Chondrocyte (in vitro differentiated cells): ENCODE results near the gene HOXD13. TPM values are rescaled to one million over a fixed set of nuclear protein-coding genes. Genes with fewer than 3 reads are reported as not detected.

Source experiments
- DNase-seq: peaks from one replicate; pipeline ENCODE4 v3.0.0; 2021; ENCODE audit warnings: mixed read lengths, low spot score
- H3K27ac Mint-ChIP-seq: one replicate; pipeline ENCODE4 v1.8.0; 2021; ENCODE audit warnings: mild to moderate bottlenecking, moderate library complexity, mixed read lengths; ENCODE audit not compliant: unreplicated experiment
- H3K27me3 Mint-ChIP-seq: 2 replicates; pipeline ENCODE4 v1.8.0; 2021; ENCODE audit warnings: low read depth, mixed read lengths
- H3K36me3 Mint-ChIP-seq: 2 replicates; pipeline ENCODE4 v1.8.0; 2021; ENCODE audit warnings: low read depth, mixed read lengths
- H3K4me1 Mint-ChIP-seq: 2 replicates; pipeline ENCODE4 v1.8.0; 2021; ENCODE audit warnings: low read depth, mild to moderate bottlenecking, mixed read lengths
- H3K4me3 Mint-ChIP-seq: one replicate; pipeline ENCODE4 v1.8.0; 2021; ENCODE audit warnings: mild to moderate bottlenecking, moderate library complexity, mixed read lengths; ENCODE audit not compliant: unreplicated experiment
- H3K9me3 Mint-ChIP-seq: 2 replicates; pipeline ENCODE4 v1.8.0; 2021; ENCODE audit warnings: low read depth, mixed read lengths
- CTCF ChIP-seq: fragments of 200-600 bp; sonication (generic); IDR thresholded peaks from 2 replicates; pipeline ENCODE4 v1.5.0; 2021; ENCODE audit warnings: antibody characterized with exemption, mild to moderate bottlenecking, moderate library complexity
- total RNA-seq: library from RNA; stranded (reverse); gene quantifications from 3 replicates; pipeline ENCODE4 v1.2.1, GENCODE V29; 2021

Gene HOXD13
- total RNA-seq, 1 donor from 2014 or later: not detected

- peaks cover 5% of the 10 kb centered on the region for H3K4me1 Mint-ChIP-seq
- peaks cover 92% of the 10 kb centered on the region for H3K27me3 Mint-ChIP-seq
- H3K27ac Mint-ChIP-seq: no peak overlapping the region
- H3K9me3 Mint-ChIP-seq: peaks cover 8% of the 10 kb centered on the region
- TF ChIP-seq CTCF: no peak
- peaks cover 2% of the 10 kb centered on the region for H3K36me3 Mint-ChIP-seq
- no peak for DNase-seq
- H3K4me3 Mint-ChIP-seq: no peak overlapping the region
These were observed 21.8 kb downstream of the HOXD13 start for GRCh38 chr2:176114120-176114929.

- no peak for TF ChIP-seq CTCF
- Mint-ChIP-seq H3K9me3 (peaks cover 8% of the 10 kb centered on the region), H3K4me3 (no peak overlapping the region), H3K27ac (no peak overlapping the region), H3K4me1 (peaks cover 3% of the 10 kb centered on the region), H3K27me3 (peaks cover 91% of the 10 kb centered on the region), H3K36me3 (peaks cover 4% of the 10 kb centered on the region)
- DNase-seq: no peak
These were observed 22.6 kb downstream of the HOXD13 start for GRCh38 chr2:176114930-176115625.

- DNase-seq: peak; percentile 67
- peaks cover 4% of the 10 kb centered on the region for H3K36me3 Mint-ChIP-seq
- no peak for TF ChIP-seq CTCF
- no peak within 1 kb of the TSS for H3K27ac Mint-ChIP-seq
- no peak within 1 kb of the TSS for H3K4me3 Mint-ChIP-seq
- H3K27me3 Mint-ChIP-seq: peaks cover 91% of the 10 kb centered on the region
- H3K9me3 Mint-ChIP-seq: peaks cover 8% of the 10 kb centered on the region
- H3K4me1 Mint-ChIP-seq: peaks cover 2% of the 10 kb centered on the region
These were observed 23.6 kb downstream of the HOXD13 start, which contains the start of gene HOXD10 for GRCh38 chr2:176115883-176116813. Gene HOXD10 (plus strand): TSS chr2:176116778. CDS start chr2:176116834, 56 bp downstream.

DNA sequence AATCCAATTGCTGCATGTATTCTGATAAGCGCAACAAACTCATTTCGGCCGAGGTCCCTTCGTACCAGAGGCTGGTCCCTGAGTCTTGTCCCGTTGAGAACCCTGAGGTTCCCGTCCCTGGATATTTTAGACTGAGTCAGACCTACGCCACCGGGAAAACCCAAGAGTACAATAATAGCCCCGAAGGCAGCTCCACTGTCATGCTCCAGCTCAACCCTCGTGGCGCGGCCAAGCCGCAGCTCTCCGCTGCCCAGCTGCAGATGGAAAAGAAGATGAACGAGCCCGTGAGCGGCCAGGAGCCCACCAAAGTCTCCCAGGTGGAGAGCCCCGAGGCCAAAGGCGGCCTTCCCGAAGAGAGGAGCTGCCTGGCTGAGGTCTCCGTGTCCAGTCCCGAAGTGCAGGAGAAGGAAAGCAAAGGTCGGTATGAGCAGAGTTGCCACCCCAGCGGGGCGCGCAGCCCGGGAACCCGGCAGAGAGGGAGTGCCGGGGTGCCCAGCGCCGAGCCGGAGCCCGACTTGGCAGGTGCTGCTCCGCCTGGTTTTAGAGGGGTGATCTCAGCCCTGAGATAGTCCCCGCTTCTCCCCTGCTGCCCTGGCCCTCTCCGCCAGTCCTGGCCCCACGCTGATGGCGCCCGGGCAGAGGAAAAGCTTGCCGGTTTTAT is 24.8 kb downstream of the HOXD13 start:
- H3K27ac Mint-ChIP-seq: no peak overlapping the region
- H3K27me3 Mint-ChIP-seq: peaks cover 84% of the 10 kb centered on the region
- no peak overlapping the region for H3K4me3 Mint-ChIP-seq
- peaks cover 4% of the 10 kb centered on the region for H3K36me3 Mint-ChIP-seq
- peak; percentile 73 for DNase-seq
- TF ChIP-seq CTCF: no peak
- peaks cover 8% of the 10 kb centered on the region for H3K9me3 Mint-ChIP-seq
- no peaks in the 10 kb centered on the region for H3K4me1 Mint-ChIP-seq
